Endothelial cell of umbilical vein (primary cell): ENCODE data around the gene ZBTB7C. TPM values are rescaled to one million over a fixed set of nuclear protein-coding genes. Genes with fewer than 3 reads are reported as not detected.

Experiments used
- BruUV-seq: library from RNA; stranded (reverse); fragments of 400-500 nt; replicated peaks from 2 replicates; lab custom pipeline; 2021; lab: Mats Ljungman, UMichigan
- CTCF ChIA-PET: fragments of 300-600, 350-600 bp; sonication (Branson Sonifier 250); formaldehyde crosslinking; loops from one replicate; lab custom pipeline; 2021; ENCODE audit warnings: antibody characterized with exemption, inconsistent platforms; lab: Charles Lee
- POLR2A ChIA-PET: fragments of 300-600, 350-600 bp; sonication (Branson Sonifier 250); formaldehyde crosslinking; loops from one replicate; lab custom pipeline; 2021; ENCODE audit warnings: antibody characterized with exemption, inconsistent platforms; lab: Charles Lee
- DNase-seq: peaks from one replicate; pipeline ENCODE4 v3.0.0-alpha.2; 2011; ENCODE audit warnings: low read depth, low spot score
- FAIRE-seq: peaks from 2 replicates; lab custom pipeline; 2011; peaks lifted over from hg19 to GRCh38; lab: Jason Lieb, UNC
- H2AFZ ChIP-seq: 2 replicates; pipeline ENCODE4 v1.6.0; 2012; ENCODE audit warnings: low read depth, low read length, control low read depth, inconsistent platforms
- H3K27ac ChIP-seq: 2 replicates; pipeline ENCODE4 v1.5.1; 2011; ENCODE audit warnings: low read depth, mild to moderate bottlenecking, control low read depth, low read length, moderate library complexity; ENCODE audit not compliant: insufficient read depth
- H3K27me3 ChIP-seq, 2 experiments: 2 replicates each; pipeline versions ENCODE4 v1.6.0 to v1.6.1; 2011; ENCODE audit warnings: low read length in 2 of 2, mixed read lengths in 1 of 2; ENCODE audit not compliant: control insufficient read depth in 2 of 2, insufficient read depth in 2 of 2
- H3K36me3 ChIP-seq, 2 experiments: 2 replicates in 1 of 2; 3 replicates in 1 of 2; pipeline ENCODE4 v1.5.1; 2011; ENCODE audit warnings: low read length in 2 of 2, mild to moderate bottlenecking in 1 of 2, moderate library complexity in 1 of 2; ENCODE audit not compliant: control insufficient read depth in 2 of 2, insufficient read depth in 2 of 2; ENCODE audit errors: extremely low read depth in 1 of 2
- H3K4me1 ChIP-seq: 3 replicates; pipeline ENCODE4 v1.5.1; 2011; ENCODE audit warnings: mild to moderate bottlenecking, low read length; ENCODE audit not compliant: control insufficient read depth, insufficient read depth; ENCODE audit errors: extremely low read depth
- H3K4me2 ChIP-seq: 2 replicates; pipeline ENCODE4 v1.6.1; 2011; ENCODE audit warnings: low read length, control low read depth, mixed read lengths; ENCODE audit not compliant: insufficient read depth
- H3K4me3 ChIP-seq, 3 experiments: fragments of 200-600 bp in 1 of 3; sonication (generic), shearing (Covaris generic) in 1 of 3; replicated peaks in 1 of 3; 2 replicates each; pipeline ENCODE4 v1.5.1; 2011 to 2016; ENCODE audit warnings: control low read depth in 3 of 3, low read length in 3 of 3, mild to moderate bottlenecking in 2 of 3, inconsistent platforms in 1 of 3, low read depth in 1 of 3, moderate library complexity in 1 of 3; ENCODE audit not compliant: insufficient read depth in 1 of 3
- H3K79me2 ChIP-seq: 2 replicates; pipeline ENCODE4 v1.6.0; 2012; ENCODE audit warnings: low read length, inconsistent platforms; ENCODE audit not compliant: control insufficient read depth, insufficient read depth
- H3K9ac ChIP-seq: replicated peaks from 2 replicates; pipeline ENCODE3; 2011; ENCODE audit warnings: low read length, control low read depth; ENCODE audit not compliant: insufficient read depth; ENCODE audit errors: extremely low read depth
- H3K9me1 ChIP-seq: replicated peaks from 3 replicates; pipeline ENCODE4 v1.6.0; 2011; ENCODE audit warnings: mild to moderate bottlenecking, low read length; ENCODE audit not compliant: control insufficient read depth, insufficient read depth; ENCODE audit errors: extremely low read depth
- H3K9me3 ChIP-seq: replicated peaks from 2 replicates; pipeline ENCODE4 v1.5.1; 2012; ENCODE audit warnings: low read length, inconsistent platforms; ENCODE audit not compliant: control insufficient read depth, insufficient read depth
- H4K20me1 ChIP-seq: replicated peaks from 2 replicates; pipeline ENCODE3; 2011; ENCODE audit warnings: mild to moderate bottlenecking, low read length; ENCODE audit not compliant: control insufficient read depth, insufficient read depth; ENCODE audit errors: extremely low read depth
- EZH2 ChIP-seq: IDR thresholded peaks from 2 replicates; pipeline ENCODE4 v1.6.1; 2012; ENCODE audit warnings: borderline replicate concordance, low read depth, mild to moderate bottlenecking, moderate library complexity, low read length, inconsistent platforms; ENCODE audit not compliant: severe bottlenecking
- FOS ChIP-seq: IDR thresholded peaks from 2 replicates; pipeline ENCODE4 v1.6.1; 2011; ENCODE audit warnings: mild to moderate bottlenecking, low read length, moderate library complexity, borderline replicate concordance; ENCODE audit not compliant: insufficient read depth
- GATA2 ChIP-seq: IDR thresholded peaks from 2 replicates; pipeline ENCODE4 v1.7.0; 2011; ENCODE audit warnings: low read depth, mild to moderate bottlenecking, moderate library complexity, mixed read lengths, low read length; ENCODE audit not compliant: insufficient read length, insufficient read depth
- JUN ChIP-seq: IDR thresholded peaks from 2 replicates; pipeline ENCODE4 v1.6.1; 2011; ENCODE audit warnings: borderline replicate concordance, low read depth; ENCODE audit not compliant: insufficient read length, insufficient read depth
- MYC ChIP-seq: IDR thresholded peaks from one replicate; pipeline ENCODE4 v1.6.1; 2011; ENCODE audit warnings: mild to moderate bottlenecking, low read depth, low read length
- POLR2A ChIP-seq: IDR thresholded peaks from 2 replicates; pipeline ENCODE4 v1.6.1; 2012; ENCODE audit warnings: low read depth, mild to moderate bottlenecking, control low read depth, low read length
- POLR2AphosphoS5 ChIP-seq: IDR thresholded peaks from 2 replicates; pipeline ENCODE4 v1.6.1; 2012; ENCODE audit warnings: low read depth, mild to moderate bottlenecking, control low read depth, low read length, moderate library complexity; ENCODE audit not compliant: insufficient read depth
- dilution Hi-C: fragments of 300-500 bp; cut with MboI; formaldehyde crosslinking; loops from one replicate; pipeline ENCODE4 v1.15.0; 2019; ENCODE audit warnings: low sequenced_read_pairs; ENCODE audit not compliant: extremely low pct_ligation_motif_present
- intact Hi-C: fragments of 100-400 bp; cut with micrococcal nuclease; formaldehyde crosslinking; loops from one replicate; pipeline ENCODE4 v1.10.0; 2022
- polyA plus RNA-seq, 4 experiments: library from polyadenylated mRNA; depleted of rRNA in 3 of 4; stranded (reverse) in 3 of 4; unstranded in 1 of 4; fragments of >200 nt; gene quantifications; 2 replicates each; pipeline versions ENCODE4 v1.2.1 to v1.2.3, GENCODE V29; 2011 to 2012; ENCODE audit warnings: missing spikeins in 1 of 4
- total RNA-seq: library from RNA; stranded (reverse); gene quantifications from 2 replicates; pipeline ENCODE4 v1.2.3, GENCODE V29; 2021
- TF ChIP-seq, protein P1 (sequence below), 2 donors: IDR thresholded peaks; 1 replicate in 1 of 2; 2 replicates in 1 of 2; pipeline ENCODE4 v1.5.1; 2011; ENCODE audit warnings: low read length in 2 of 2, mild to moderate bottlenecking in 2 of 2, moderate library complexity in 2 of 2, control low read depth in 1 of 2, inconsistent platforms in 1 of 2, low read depth in 1 of 2; ENCODE audit not compliant: insufficient read depth in 1 of 2; ENCODE audit errors: extremely low read depth in 1 of 2
- TF ChIP-seq, protein P2 (sequence below): IDR thresholded peaks from 2 replicates; pipeline ENCODE4 v1.6.1; 2011; ENCODE audit not compliant: insufficient read depth, insufficient read length

Gene ZBTB7C
- total and polyA plus RNA-seq, 2 donors (not counting 3 experiments of a cell fraction or from before 2014, with no cell fraction given) = not detected

DNA sequence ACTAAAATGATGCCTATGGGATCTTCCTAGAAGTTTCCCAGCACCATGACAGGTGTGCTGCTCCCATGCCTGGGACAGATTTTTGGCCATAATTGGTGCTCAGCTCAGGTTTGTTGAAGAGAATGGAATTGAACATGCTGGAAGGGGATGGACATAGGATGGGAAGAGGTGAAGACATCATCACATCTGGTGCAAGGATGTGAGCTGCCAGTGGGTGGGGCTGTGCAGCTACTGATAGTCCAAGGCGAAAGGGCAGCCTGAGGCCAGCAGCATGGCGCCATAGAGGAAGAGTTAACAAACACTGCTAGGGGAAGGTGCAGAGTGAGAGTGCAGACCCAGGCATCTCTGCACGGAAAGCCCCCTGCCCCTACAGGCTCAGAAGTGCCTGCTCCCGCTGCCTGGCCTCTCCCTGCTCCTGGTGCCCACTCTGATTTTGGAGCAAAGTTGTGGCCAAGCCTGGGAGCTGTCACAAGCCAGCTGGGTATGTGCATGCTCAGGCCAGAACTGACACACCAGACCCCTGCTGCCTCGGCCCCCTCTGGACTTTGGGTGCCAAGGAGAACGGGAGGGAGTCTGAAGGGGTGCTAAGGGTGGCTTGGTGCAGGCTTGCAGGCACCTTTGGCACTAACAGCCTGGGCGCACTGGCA, 178.6 kb downstream of the ZBTB7C start:
- Histone ChIP-seq H3K9me1 (no peaks in the 10 kb centered on the region), H3K36me3 (no peaks in the 10 kb centered on the region), H3K79me2 (no peaks in the 10 kb centered on the region), H3K4me1 (no peaks in the 10 kb centered on the region), H4K20me1 (no peaks in the 10 kb centered on the region), H3K4me3 (no peak overlapping the region), H3K27me3 (peaks cover 8 to 16% of the 10 kb centered on the region in 2 experiments), H3K27ac (no peak overlapping the region), H2AFZ (no peak overlapping the region), H3K9ac (no peak overlapping the region), H3K4me2 (no peak overlapping the region), H3K9me3 (no peaks in the 10 kb centered on the region)
- BruUV-seq = no TSS peak
- dilution Hi-C loops = no loop called here
- peak; percentile 7 for DNase-seq
- FAIRE-seq = no peak
- intact Hi-C loops = loop anchor here (1.0 kb wide), 1 partner anchor 216 kb away; no protein-coding TSS in a partner anchor
- ChIA-PET POLR2A (no interaction called here), CTCF (interaction anchor here (0.8 to 2.6 kb wide), 7 partner anchors 8 to 221 kb away, joined by 3 to 18 read pairs (median 3); no protein-coding TSS in a partner anchor)
- TF ChIP-seq, protein P1, sequence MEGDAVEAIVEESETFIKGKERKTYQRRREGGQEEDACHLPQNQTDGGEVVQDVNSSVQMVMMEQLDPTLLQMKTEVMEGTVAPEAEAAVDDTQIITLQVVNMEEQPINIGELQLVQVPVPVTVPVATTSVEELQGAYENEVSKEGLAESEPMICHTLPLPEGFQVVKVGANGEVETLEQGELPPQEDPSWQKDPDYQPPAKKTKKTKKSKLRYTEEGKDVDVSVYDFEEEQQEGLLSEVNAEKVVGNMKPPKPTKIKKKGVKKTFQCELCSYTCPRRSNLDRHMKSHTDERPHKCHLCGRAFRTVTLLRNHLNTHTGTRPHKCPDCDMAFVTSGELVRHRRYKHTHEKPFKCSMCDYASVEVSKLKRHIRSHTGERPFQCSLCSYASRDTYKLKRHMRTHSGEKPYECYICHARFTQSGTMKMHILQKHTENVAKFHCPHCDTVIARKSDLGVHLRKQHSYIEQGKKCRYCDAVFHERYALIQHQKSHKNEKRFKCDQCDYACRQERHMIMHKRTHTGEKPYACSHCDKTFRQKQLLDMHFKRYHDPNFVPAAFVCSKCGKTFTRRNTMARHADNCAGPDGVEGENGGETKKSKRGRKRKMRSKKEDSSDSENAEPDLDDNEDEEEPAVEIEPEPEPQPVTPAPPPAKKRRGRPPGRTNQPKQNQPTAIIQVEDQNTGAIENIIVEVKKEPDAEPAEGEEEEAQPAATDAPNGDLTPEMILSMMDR (IDR thresholded peaks at IDR 0.05; ENCODE audit: extremely low read depth in 1 of 2, insufficient read depth in 1 of 2, low read depth in 1 of 2, low read length in 2 of 2) = peak in 1 of 2 donors; percentile 29
- TF ChIP-seq MYC (no peak), EZH2 (no peak), POLR2A (no peak)

DNA sequence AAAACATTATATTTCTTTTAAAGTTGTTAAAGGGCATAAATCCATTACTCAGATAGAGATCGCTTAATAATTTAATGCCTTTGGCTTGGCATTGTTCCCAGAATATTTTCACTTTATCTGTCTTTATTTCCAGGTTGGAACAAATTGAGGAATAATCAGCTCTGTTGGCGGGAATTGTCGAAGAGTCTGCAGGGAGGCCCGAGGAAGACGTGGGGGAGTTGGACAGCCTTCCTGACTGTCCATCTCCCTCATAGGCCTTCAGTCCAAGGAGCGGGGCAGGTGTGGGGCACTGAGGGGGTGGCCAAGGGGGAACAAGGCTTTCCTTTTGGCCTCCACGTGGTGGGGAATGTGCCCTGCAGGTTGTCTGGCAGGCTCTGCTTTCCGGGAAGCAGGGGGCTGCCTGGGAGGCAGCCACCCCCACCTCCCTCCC, 179.6 kb downstream of the ZBTB7C start:
- dilution Hi-C loops (no loop called here), intact Hi-C loops (no loop called here)
- TF ChIP-seq FOS (no peak), JUN (no peak), EZH2 (no peak), MYC (no peak), GATA2 (no peak), POLR2AphosphoS5 (no peak), POLR2A (no peak)
- TF ChIP-seq, protein P1 (IDR thresholded peaks at IDR 0.05; ENCODE audit: extremely low read depth in 1 of 2, insufficient read depth in 1 of 2, low read depth in 1 of 2, low read length in 2 of 2) = no peak
- TF ChIP-seq, protein P2, sequence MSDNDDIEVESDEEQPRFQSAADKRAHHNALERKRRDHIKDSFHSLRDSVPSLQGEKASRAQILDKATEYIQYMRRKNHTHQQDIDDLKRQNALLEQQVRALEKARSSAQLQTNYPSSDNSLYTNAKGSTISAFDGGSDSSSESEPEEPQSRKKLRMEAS = no peak
- peaks cover 5 to 18% of the 10 kb centered on the region in 2 experiments for H3K27me3 ChIP-seq
- H2AFZ ChIP-seq = no peak overlapping the region
- BruUV-seq = no TSS peak
- no peaks in the 10 kb centered on the region for H3K9me3 ChIP-seq
- no peak overlapping the region for H3K9ac ChIP-seq
- FAIRE-seq = no peak
- ChIA-PET POLR2A (no interaction called here), CTCF (interaction anchor here (1.3 kb wide), 1 partner anchor 53 kb away, joined by 4 read pairs; no protein-coding TSS in a partner anchor)
- H3K4me3 ChIP-seq = no peak overlapping the region
- no peaks in the 10 kb centered on the region for H3K4me1 ChIP-seq
- H3K4me2 ChIP-seq = no peak overlapping the region
- no peak overlapping the region for H3K27ac ChIP-seq
- DNase-seq = no peak
- H3K79me2 ChIP-seq = no peaks in the 10 kb centered on the region
- H4K20me1 ChIP-seq = no peaks in the 10 kb centered on the region
- no peaks in the 10 kb centered on the region for H3K9me1 ChIP-seq
- H3K36me3 ChIP-seq = no peaks in the 10 kb centered on the region
